Hepatocyte (in vitro differentiated cells): Measurements from ENCODE around the gene PRR18.

ENCODE experiments used
- CTCF ChIP-seq: fragments of 200-600 bp; sonication (generic); IDR thresholded peaks from 2 replicates; pipeline ENCODE4 v1.5.1; 2016; ENCODE audit warnings: antibody characterized with exemption, mild to moderate bottlenecking; ENCODE audit not compliant: poor library complexity
- EZH2 ChIP-seq: fragments of 200-600 bp; sonication (generic); IDR thresholded peaks from 2 replicates; pipeline ENCODE4 v1.6.1; 2016; ENCODE audit warnings: antibody characterized with exemption, mild to moderate bottlenecking, borderline replicate concordance

DNA sequence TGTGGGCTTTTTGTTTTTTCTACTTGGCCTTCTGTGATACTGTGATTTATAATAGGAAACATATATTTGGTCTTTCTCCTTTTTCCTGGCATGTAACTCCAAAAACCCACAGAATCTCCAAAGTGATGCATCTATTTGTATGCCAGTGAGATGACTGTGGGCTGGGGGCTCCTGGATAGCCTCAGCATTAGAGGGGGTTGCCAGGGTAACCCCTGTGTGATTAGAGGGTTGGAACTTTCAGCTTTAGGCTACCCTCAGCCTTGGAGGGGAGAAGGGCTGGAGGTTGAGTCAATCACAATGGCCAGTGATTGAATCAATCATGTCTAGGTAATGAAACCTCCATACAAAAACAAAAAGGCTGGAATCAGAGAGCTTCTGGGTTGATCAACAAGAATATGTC is 44.7 kb upstream of the PRR18 start:
- TF ChIP-seq CTCF (no peak), EZH2 (no peak)
